OCI-M1 (cell line): Measurements from ENCODE around the gene PAX5.
"Not testable (repeated sequence)": the region's sequence is repeated elsewhere in the genome, so short reads cannot be mapped to it uniquely, and the experiment has no call there.

Source experiments
- DNase-seq: peaks from one replicate; lab custom pipeline; 2025; lab: John Stamatoyannopoulos, UW

Gene PAX5

DNA sequence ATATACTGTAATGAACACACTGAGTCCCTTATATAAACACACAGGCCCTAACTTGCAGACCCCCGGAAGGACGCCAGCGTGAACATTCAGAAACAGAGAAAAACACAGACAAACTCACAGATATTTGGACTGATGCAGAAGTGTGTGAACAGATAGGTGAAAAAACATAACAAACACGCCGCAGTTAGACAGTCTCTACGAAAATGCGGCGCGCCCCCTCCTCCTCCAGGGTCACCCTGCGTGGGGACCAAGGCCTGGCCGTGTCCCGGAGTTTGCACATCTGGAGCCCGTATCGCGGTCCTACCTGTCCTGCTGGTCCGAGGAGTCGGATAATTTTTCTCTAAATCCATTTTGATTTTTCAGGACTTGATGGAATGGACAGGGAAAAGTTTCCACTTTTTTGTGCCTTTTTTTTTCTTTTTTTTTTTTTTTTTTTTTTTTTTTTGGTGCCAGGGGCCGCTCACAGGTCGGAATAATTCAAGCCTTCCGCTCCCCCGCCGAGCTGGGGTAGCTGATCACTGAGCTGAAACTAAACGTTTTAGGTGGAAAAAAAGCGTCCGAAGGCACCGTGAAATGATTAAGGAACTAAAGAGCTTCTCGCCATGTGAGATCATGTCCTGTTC, at the start of gene PAX5:
Gene PAX5 (minus strand): TSS at position 587 of the 623 bp plus-strand sequence. CDS start 237 bp downstream, at position 350.
- DNase-seq = no peak

DNA sequence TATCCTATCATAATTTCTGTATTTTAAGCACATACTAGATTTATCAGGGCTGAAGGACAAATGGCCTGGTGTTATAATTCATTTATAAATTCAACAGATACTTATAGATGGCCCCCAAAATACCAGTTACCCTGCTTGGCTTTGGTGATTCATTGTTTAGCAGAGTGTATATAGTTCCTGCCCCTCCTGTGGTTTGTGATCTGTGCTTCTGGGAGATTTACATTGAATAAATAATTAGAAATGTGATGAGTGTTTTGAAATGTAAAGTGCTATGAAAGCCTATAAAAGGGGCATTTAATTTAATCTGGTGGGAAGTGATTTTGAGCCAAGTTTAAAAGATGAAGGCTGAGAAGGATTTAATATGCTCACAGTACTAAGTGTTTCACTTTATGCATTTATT, 49.6 kb upstream of the PAX5 start:
- DNase-seq = no peak

DNA sequence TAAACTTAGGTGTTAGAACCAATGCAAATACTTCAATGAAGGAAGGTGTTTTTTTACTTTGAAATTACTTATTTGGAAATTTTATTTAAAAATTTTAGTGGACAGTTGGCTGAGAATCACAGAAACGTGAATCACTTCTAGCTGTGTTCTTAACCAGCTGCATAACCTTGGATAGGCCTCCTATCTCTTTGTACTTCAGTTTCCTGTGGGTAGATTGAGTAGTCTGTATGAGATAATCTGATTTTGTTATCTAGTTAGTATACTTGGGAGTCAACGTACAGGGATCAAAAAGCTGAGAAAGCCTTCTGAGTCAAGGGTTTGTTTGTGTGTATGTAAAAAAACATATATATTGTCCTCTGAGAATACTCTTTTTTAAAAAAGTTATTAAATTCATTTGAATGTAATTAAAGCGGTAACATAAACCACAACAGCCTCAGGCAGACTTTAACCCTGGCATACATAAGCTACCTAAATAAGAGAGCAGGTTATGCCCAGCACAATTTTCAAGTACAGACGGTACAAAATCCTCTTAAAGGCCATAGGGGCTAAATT, 48.2 kb upstream of the PAX5 start:
- DNase-seq = peak; percentile 17

DNA sequence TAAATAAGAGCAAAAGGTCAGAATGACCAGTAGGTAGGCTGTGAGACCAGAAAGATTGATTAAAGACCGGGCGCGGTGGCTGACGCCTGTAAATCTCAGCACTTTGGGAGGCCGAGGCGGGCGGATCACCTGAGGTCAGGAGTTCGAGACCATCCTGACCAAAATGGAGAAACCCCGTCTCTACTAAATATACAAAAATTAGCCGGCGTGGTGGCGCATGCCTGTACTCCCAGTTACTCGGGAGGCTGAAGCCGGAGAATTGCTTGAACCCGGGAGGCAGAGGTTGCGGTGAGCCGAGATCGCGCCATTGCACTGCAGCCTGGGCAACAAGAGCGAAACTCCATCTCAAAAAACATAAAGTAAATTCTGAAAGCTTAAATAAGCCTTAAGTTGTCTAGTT, 47.4 kb upstream of the PAX5 start:
- not testable (repeated sequence) for DNase-seq

DNA sequence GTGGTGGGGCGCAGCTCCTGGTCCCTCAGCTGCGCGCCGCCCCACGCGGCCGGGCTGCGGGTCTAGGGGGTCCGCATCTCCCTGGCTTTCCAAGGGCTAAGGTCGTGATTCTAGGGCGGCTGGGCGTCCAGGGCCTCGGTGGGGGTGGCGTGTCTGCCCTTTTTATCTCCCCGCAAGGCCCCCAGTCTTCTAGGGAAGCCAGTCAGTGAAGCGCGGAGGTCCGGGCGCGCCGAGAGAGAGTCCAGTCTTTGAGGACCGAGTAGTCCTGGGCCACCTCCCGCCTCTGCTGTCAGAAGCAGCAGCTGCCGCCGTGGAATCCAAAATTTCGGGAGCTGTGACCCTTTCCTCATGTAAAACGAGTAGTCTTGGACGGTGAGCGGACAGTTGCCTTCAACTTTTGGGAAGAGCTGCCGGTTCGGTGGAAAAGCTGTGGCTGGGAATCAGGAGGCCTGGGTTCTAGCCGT, 46.1 kb upstream of the PAX5 start:
- peak; percentile 62 for DNase-seq

DNA sequence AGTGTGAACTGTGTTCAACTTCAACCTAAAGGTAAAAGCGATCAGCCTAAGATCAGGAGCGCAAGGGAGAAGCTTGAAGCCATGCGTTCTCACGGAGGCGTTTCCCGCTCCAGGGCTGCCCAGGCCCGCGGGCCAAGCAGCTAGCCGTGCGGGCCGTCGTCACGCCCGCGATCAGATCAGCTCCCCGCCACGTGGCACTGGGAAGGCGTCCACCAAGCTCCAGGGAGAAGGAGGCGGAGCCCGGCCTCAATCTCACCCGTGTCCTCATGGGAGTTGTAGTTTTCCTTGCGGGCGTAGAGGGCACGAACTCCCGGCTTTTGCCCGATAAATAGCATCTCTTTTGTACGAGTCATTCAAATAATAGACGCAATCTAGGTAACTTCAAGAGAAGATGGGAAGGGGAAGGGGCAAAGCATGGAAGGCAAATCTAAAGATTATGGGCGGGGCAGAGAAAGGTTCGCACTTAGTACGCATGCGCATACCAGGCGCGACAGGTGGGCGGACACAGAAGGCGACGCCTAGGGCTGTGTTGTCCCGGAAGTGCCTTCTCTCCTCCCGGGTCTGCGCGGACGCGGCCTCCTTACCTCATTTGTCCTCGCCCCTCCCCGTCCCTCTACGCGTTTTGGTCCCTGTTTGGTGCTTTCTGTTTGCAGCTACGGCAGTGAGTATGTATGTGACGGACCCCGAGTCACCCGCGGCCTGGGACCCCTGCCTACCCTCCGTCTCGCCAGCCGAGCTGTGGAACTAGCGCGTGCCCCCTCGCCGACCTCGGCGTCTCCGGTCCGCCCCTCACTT, 45.5 kb upstream of the PAX5 start:
- peak; percentile 98 for DNase-seq

DNA sequence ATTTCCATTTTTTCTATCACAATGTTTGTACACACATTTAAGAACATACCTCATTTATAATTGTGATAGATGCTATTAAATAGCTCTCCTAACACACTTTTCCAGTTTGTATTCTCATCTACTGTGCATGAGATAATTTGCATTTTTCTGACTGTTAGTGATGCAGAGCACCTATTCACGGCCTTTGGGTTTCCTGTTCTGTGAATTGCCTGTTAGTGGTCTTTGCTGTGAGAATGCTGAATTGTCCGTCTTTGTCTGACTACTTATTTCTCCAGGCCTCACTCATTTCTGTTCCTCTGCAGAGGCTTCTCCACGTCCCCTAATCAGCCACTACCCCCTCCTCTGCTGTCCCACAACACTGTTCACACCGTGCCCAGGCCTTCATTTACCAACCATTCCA, 40.7 kb upstream of the PAX5 start:
- DNase-seq = not testable (repeated sequence)

DNA sequence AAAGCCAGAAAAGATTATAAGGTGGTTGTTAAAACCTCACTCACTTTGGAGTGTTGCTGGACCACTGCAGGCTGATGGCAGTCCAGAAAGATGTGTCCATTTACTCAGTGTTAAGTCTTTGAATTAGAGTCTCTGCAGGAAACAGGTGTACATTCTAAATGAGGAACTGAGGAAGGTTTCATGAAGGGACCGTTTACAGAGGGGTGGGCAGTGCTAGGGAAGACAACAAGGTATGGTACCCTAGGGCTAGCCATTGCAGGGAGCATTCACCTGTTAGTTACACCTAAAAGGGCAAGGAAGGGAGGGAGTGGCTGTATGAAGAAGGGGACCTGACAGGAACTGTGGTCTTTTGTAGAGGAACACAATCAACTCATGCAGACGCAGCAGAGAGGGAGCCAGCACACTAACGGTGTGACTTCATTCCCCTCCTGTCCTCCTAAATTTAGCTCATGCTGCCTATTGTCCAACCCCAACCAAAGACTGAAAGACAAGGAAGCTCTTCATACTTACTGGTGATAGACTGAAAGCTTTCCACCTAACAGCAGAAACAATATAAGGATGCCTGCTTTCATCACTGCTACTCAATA, 32.2 kb upstream of the PAX5 start:
- DNase-seq = no peak

DNA sequence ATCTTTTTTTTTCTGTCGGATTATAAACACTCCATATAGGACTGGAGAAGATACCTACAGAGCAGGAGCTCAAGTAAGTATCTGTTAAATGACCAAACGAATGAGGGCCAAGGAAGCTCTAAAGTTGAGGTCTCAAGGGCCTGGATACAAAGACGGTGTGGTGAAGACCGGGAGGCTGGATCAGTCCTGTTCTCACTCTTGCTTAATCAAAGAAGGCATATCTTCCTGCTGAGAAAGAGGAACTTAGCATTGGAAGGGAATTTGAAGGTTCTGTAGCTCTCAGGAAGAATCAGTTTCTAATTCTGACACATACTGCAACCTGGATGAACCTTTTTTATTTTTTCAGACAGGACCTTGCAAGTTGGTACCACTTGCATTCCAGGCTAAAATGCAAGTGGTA, 28.3 kb upstream of the PAX5 start:
- DNase-seq = peak; percentile 52

DNA sequence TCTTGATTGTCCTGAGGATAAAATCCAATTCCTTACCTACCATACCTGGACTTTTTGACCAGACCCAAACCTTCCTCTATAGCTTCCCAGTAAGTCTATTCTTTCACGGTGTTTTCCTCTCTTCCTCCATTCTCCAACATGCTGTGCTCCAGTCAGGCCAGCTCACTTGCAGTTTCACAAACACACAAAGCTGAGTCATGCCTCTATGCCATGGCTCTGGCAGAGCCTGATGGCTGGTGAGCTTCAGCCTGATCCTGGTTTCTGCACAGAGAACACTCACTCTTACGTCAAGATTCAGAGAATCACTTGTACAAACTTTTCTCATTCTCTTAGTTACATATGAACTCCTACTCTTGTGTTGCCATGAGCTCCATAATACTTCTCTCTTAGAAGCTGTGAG, 27.7 kb upstream of the PAX5 start:
- peak; percentile 10 for DNase-seq

DNA sequence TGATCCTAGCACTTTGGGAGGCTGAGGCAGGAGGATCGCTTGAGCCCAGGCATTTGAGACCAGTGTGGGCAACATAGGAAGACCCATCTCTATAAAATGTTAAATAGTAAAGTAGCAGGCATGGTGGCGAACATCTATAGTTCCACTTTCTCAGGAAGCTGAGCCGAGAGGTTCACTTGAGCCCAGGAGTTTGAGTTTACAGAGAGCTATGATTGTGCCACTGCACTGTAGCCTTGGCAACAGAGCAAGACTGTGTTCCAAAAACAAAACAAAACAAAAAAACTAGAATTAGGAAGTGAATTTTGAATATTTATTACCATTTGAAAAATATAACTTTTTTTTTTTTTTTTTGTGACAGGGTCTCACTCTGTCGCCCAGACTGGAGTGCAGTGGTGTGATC, 26.8 kb upstream of the PAX5 start:
- DNase-seq = no peak

DNA sequence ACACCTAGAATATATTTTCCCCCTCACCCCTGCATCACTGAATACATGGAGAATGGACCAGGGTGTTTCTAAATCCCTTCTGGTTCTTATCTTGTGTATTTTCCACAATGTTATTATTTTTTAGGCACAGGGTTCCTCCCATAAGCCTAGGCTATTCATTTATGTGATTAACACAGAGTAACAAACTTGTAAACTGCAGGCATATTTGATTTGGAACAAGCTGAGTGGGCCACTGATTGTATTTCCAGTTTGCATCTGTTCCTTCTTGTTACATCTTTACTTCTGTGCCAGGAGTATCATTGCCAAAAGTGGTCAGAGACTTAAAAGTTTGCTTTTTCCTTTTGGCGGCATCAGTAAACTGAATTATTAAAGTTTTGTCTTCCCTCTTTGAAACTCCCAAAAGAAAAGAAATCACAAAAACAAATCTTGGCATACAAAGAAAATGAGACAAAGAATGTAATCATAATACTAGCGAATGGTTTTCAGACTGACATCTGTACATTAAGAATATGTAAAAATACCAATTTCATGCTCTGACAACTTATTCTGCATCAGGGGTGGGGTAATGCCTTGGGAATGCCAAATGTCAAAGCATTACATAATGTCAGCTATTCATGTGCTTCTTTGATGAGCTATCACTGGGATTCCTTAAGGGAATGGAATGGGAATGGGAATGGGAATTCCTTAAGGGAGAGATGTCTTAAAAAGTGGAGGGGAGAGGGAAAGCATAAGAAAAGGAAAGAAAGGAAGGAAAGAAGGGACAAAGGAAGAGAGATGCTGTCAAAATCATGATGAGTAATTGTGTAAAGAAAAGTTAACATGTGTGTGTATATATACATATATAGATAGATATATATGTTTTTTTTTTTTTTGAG, 22.2 kb upstream of the PAX5 start:
- DNase-seq = no peak

DNA sequence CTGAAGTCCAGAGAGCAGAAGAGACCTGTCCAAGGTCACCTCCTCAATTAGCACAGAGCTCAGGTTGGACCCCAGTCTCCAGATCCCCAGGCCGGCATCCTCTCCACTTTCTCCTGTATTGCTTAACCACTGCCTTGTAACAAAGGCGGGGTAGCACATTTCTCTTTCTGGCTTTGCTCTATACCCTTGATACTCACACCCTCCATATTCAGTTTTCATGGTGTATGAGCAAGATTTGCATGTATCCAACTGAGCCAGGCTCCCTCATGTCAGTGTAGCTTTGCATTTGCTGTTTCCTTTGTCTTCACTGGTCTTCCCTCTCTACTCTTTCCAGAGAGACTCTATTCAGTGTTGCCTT, 20.3 kb upstream of the PAX5 start:
- DNase-seq = not testable (repeated sequence)

DNA sequence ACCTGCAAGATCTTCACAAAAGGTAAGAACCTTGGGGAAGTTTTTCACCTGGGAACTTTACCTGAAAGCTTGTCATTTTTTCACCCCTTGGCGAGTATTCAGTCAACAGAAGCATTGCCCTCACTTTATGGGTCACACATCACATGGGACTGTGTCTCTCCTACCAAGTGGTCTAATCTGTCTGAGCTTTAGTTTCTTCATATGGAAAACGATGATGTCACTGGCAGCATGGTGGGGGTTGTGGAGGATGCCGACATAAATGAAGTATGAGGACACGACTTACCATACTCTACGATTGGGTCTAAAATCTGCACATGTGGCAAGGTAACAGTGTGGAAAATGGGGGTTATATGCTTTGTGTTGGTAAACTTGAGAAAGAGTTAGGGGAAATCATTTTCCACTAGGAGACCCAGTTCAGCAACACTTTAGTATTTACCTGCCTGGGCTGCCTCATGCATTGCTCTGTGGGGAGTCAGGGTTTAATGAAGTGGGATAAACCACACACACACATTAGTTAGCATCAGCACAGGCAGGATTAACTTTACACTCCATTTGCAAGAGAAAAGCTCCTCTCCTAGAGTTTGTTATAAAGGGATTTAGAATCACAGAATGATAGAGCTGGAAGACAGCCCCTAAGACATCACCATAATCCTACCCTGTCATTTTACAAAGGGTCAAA, 19.8 kb upstream of the PAX5 start:
- DNase-seq = no peak

DNA sequence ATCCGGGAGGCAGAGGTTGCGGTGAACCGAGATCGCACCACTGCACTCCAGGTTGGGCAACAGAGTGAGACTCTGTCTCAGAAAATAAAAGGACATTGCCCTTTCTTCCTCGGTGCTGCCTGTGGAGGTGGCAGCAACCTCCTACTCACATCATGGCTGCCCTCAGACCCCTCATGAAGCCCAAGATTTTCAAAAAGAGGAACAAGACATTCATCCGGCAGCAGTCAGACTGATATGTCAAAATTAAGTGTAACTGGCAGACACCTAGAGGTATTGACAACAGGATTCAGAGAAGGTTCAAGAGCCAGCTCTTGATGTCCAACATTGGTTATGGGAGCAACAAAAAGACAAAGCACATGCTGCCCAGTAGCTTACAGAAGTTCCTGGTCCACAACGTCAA, 12.6 kb upstream of the PAX5 start:
- DNase-seq = no peak

DNA sequence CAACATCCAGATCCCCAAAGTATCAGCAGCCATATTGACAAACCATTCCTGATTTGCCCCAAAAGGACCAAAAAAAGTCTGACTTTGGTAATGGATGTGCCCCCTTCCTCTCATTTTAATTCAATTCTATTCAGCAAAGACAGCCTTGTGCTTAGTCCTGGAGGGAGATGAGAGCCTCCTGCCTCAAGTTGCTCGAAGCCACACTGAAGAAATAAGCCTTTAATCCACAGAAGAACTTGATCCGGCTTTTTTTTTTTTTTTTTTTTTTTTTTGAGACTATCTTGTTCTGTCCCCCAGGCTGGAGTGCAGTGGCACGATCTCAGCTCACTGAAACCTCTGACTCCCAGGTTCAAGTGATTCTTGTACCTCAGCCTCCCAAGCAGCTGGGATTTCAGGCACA, 8.4 kb upstream of the PAX5 start:
- no peak for DNase-seq

DNA sequence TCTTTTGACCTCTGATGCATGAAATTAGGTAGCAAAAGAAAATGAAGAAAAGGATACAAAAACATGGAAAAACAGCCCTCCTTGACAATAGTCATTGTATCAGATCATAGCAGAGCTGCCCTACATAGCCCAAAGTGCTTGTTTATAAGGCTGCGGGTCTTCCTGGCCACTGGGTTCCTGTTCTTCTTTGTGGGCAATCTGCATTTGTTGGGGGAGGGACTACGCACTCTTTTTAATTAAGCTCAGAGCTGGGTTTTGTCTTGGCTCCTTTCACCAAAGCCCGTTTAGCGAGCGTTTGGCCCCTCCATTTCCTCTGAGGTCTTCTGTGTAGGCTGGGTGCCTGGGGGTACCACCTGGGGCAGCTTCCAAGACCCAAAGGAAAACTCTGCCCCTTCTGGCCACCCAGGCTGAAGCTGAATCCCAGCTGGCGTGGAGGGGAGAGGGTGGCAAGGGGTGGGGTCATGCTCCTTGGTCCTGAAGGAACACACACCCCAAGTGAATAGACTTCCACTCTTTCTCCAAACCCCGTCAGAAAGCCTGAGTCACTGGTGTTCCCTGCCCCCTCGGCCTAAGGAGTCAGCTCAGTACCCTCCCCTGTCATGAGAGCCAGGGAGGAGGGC, 6.5 kb upstream of the PAX5 start:
- DNase-seq = no peak

DNA sequence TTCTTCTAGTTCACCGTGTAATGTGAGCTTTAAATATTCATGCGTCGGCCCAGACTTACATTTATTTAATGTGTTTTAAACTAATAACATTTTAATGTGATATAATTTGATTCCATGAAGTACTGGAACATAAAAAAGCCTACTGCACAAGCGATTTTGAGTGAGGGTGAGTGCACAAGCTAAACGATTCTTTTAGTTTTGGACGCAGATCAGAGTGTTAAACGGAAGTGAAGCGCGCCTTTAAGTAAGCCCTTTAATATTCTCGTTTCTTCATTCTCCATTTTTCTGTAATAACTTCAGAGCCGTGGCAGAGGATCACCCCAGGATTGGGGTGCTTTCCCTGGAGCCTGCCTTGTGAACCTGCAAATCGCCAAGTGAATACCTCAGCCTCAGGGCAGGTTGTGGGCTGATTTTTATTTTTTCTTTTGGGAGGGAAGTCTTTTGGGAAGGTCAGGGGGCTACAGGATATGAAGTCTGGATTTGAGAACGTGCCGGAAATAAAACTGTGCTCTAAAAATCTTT, 4.9 kb upstream of the PAX5 start:
- no peak for DNase-seq

DNA sequence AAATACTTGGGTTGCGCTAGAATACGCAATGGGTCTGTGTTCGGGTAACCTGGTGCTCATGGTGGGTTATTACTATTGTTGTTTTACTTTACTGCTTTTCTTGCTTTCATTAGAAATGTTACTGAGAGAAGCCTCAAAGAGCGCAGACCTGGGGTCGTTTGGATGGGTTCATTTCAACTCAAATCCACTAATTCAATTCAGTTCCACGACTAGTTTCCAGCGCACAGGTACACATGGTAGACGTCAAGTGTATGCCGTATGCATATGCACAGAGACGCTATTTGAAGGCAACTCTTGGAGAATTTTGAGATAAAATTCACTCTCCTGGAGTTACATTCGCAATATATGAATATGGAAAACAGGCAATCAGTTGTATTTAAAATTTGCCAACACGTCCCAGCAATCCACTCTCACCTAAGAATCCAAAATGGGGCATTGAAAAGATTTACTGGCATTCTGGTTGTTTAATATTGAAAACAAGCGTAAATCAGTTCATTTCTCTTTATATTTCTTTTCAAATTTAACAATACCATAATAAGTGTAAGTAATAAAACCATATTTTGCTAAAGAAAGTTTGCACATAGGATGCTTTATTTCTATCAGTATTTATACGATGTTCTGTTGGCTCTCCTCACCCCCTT, 4.4 kb upstream of the PAX5 start:
- no peak for DNase-seq
